GM19463 (cell line): ENCODE results near the gene WDR18.

Source experiments
- ATAC-seq: cut with Tn5 transposase; IDR thresholded peaks from one replicate; pipeline ENCODE4 v1.9.1; 2021; ENCODE audit warnings: mild to moderate bottlenecking, moderate library complexity; ENCODE audit not compliant: unreplicated experiment

The WDR18 gene

DNA sequence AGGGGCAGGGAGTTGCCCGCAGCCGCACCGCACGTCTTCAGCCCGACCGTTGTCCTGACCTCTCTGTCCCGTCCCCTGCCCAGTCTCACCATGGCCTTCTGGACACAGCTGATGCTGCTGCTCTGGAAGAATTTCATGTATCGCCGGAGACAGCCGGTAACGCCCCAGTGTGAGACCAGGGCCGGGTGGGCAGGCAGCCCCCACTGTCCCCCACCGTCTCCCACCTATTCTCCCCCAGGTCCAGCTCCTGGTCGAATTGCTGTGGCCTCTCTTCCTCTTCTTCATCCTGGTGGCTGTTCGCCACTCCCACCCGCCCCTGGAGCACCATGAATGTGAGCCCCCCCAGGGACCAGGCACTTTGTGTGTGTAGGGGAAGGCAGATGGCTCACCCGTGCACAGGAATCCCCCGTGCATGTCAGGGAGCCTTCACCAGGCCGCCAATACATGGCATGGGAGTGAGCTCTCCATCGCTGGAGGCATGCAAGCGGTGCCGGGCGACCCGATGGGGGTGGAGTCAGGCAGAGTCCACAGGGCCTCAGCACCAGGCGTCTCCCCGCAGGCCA lies 57.2 kb downstream of the WDR18 start:
- no peak for ATAC-seq

DNA sequence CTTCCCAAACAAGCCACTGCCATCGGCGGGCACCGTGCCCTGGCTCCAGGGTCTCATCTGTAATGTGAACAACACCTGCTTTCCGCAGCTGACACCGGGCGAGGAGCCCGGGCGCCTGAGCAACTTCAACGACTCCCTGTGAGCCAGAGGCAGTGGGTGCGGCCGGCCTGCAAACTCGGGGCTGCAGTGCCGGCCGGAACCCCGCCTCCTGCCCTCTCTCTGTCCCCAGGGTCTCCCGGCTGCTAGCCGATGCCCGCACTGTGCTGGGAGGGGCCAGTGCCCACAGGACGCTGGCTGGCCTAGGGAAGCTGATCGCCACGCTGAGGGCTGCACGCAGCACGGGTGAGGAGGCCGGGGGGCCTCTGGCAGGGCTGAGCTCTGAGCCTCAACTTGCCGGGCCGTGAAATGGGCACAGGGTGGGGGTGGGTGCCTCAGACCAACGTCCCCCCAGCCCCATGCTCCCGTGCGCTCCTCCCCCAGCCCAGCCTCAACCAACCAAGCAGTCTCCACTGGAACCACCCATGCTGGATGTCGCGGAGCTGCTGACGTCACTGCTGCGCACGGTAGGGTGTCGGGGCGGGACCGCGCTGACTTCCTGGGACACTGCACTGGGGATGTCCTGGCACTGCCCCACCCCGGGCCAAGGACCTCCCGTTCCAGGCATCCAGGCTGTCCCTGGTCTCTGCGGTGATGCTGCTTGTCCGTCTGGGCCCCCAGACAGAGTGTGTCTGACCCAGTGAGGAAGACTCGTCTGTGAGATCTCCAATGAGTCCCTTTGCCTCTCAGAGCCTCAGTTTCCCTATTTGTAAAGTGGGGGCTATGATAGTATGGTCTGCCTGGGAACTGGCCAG lies 57.9 kb downstream of the WDR18 start:
- no peak for ATAC-seq

DNA sequence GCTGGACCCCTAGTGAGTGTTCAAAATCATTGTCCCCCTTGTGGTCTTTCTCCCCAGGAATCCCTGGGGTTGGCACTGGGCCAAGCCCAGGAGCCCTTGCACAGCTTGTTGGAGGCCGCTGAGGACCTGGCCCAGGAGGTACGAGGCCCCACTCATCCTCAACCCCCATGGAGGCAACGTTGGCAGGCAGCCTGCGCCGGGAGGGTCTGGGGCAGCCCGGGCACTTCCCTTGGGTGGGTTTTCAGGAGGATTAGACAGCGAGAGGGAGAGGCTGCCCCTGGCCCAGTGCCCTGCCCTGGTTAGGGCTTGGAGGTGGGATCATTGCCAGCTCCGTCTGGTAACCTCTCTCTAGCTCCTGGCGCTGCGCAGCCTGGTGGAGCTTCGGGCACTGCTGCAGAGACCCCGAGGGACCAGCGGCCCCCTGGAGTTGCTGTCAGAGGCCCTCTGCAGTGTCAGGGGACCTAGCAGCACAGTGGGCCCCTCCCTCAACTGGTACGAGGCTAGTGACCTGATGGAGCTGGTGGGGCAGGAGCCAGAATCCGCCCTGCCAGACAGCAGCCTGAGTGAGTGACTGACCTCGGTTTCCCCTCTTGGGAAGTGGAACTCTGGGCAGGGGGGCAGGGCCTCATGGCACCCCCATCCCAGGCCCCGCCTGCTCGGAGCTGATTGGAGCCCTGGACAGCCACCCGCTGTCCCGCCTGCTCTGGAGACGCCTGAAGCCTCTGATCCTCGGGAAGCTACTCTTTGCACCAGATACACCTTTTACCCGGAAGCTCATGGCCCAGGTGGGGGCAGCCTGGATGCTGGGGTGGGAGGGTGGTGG lies 58.8 kb downstream of the WDR18 start:
- no peak for ATAC-seq
